GM21576 (cell line): ENCODE results near the gene VIPR2.

ENCODE experiments used
- ATAC-seq: cut with Tn5 transposase; IDR thresholded peaks from one replicate; pipeline ENCODE4 v1.9.1; 2021; ENCODE audit warnings: mild to moderate bottlenecking, moderate library complexity; ENCODE audit not compliant: unreplicated experiment

The VIPR2 gene

GRCh38 chr7:159048656-159049055 is 96.0 kb downstream of the VIPR2 start:
- ATAC-seq = no peak

GRCh38 chr7:159047536-159047935 is 97.1 kb downstream of the VIPR2 start:
- no peak for ATAC-seq

GRCh38 chr7:159046300-159046699 is 98.4 kb downstream of the VIPR2 start:
- ATAC-seq = no peak

GRCh38 chr7:159045839-159046238 is 98.8 kb downstream of the VIPR2 start:
- no peak for ATAC-seq

GRCh38 chr7:159042581-159043101 is 102.0 kb downstream of the VIPR2 start:
- no peak for ATAC-seq

- ATAC-seq = no peak
Measured at GRCh38 chr7:159042103-159042502, 102.6 kb downstream of the VIPR2 start.

- ATAC-seq = no peak
Measured at GRCh38 chr7:159040912-159041711, 103.6 kb downstream of the VIPR2 start.

GRCh38 chr7:159040146-159040545 is 104.5 kb downstream of the VIPR2 start:
- ATAC-seq = no peak

GRCh38 chr7:159039716-159040115 is 105.0 kb downstream of the VIPR2 start:
- no peak for ATAC-seq

GRCh38 chr7:159038066-159038465 is 106.6 kb downstream of the VIPR2 start:
- ATAC-seq = no peak

GRCh38 chr7:159036916-159037605 is 107.6 kb downstream of the VIPR2 start:
- ATAC-seq = no peak

- ATAC-seq = no peak
Measured at GRCh38 chr7:159035571-159036073, 109.0 kb downstream of the VIPR2 start.

- ATAC-seq = no peak
Measured at GRCh38 chr7:159034988-159035387, 109.7 kb downstream of the VIPR2 start.

- ATAC-seq = no peak
Measured at GRCh38 chr7:159034394-159034793, 110.3 kb downstream of the VIPR2 start.

- ATAC-seq = no peak
Measured at GRCh38 chr7:159033956-159034355, 110.7 kb downstream of the VIPR2 start.

- no peak for ATAC-seq
Measured at GRCh38 chr7:159033473-159033825, 111.2 kb downstream of the VIPR2 start.

- ATAC-seq = no peak
Measured at GRCh38 chr7:159032753-159033472, 111.8 kb downstream of the VIPR2 start.

- no peak for ATAC-seq
Measured at GRCh38 chr7:159032322-159032721, 112.3 kb downstream of the VIPR2 start.

- no peak for ATAC-seq
Measured at GRCh38 chr7:159031750-159032149, 112.9 kb downstream of the VIPR2 start.

GRCh38 chr7:159031135-159031701 is 113.4 kb downstream of the VIPR2 start:
- ATAC-seq = no peak
